ENCODE results near the gene PDLIM5.

PDLIM5 gene

GRCh38 chr4:94567811-94568210 lies 116.1 kb downstream of the PDLIM5 start:
- DNase-seq (ENCODE audit: extremely low spot score), result no peak
- POLR2A ChIA-PET, result no interaction called here
- CTCF ChIA-PET, result no interaction called here
- no peak for TF ChIP-seq CTBP1 (IDR thresholded peaks at IDR 0.05; ENCODE audit: borderline replicate concordance)
- no peak for TF ChIP-seq SP1 (IDR thresholded peaks at IDR 0.05)
- TF ChIP-seq ZNF384 (IDR thresholded peaks at IDR 0.05), result no peak
- no peak for TF ChIP-seq L3MBTL2 (conservative IDR thresholded peaks at IDR 0.05)
- TF ChIP-seq HDGF (IDR thresholded peaks at IDR 0.05; ENCODE audit: borderline replicate concordance), result no peak
- TF ChIP-seq, protein P1, sequence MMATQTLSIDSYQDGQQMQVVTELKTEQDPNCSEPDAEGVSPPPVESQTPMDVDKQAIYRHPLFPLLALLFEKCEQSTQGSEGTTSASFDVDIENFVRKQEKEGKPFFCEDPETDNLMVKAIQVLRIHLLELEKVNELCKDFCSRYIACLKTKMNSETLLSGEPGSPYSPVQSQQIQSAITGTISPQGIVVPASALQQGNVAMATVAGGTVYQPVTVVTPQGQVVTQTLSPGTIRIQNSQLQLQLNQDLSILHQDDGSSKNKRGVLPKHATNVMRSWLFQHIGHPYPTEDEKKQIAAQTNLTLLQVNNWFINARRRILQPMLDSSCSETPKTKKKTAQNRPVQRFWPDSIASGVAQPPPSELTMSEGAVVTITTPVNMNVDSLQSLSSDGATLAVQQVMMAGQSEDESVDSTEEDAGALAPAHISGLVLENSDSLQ (IDR thresholded peaks at IDR 0.05), result no peak
- no peak for TF ChIP-seq ARNT (IDR thresholded peaks at IDR 0.05)
- TF ChIP-seq BHLHE40 (IDR thresholded peaks at IDR 0.05; ENCODE audit: borderline replicate concordance), result no peak
- no peak for TF ChIP-seq SUZ12 (IDR thresholded peaks at IDR 0.05)
- TF ChIP-seq FOXM1 (IDR thresholded peaks at IDR 0.05; ENCODE audit: borderline replicate concordance), result no peak
- no peak for TF ChIP-seq ELF4 (IDR thresholded peaks at IDR 0.05)
- TF ChIP-seq FOXK2 (IDR thresholded peaks at IDR 0.05), result no peak
- TF ChIP-seq FOXA1 (IDR thresholded peaks at IDR 0.05), result no peak

GRCh38 chr4:94570558-94570957 lies 118.8 kb downstream of the PDLIM5 start:
- CTCF ChIA-PET, result interaction anchor here (1.2 to 1.3 kb wide), 2 partner anchors 162 to 163 kb away, joined by 3 to 4 read pairs; no protein-coding TSS in a partner anchor
- TF ChIP-seq HDGF (IDR thresholded peaks at IDR 0.05; ENCODE audit: borderline replicate concordance), result no peak
- TF ChIP-seq, protein P1 (IDR thresholded peaks at IDR 0.05), result peak; percentile 81
- POLR2A ChIA-PET, result no interaction called here
- DNase-seq (ENCODE audit: extremely low spot score), result peak; percentile 13

DNA sequence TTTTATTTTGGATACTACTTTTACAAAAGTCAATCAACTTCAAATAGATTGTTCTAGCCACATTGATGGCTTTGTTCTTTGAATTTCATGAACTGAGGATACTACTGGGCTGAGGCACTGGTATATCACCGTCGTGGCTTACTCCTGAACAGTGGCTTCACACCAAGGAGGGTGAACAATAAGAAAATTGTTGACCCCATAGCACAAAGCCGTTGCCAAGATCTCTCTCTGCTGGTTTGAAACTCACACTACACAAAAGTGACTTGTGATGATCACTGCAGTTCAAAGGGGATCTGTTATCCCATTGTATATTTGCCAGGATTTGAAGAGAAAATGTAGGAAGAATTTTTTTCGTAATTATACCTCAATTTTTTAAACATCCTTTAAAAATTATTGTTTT lies 119.6 kb downstream of the PDLIM5 start:
- no peak for TF ChIP-seq ZNF384 (IDR thresholded peaks at IDR 0.05)
- TF ChIP-seq HDGF (IDR thresholded peaks at IDR 0.05; ENCODE audit: borderline replicate concordance), result no peak
- no peak for TF ChIP-seq ELF4 (IDR thresholded peaks at IDR 0.05)
- TF ChIP-seq FOXA1 (IDR thresholded peaks at IDR 0.05), result no peak
- no peak for TF ChIP-seq FOXK2 (IDR thresholded peaks at IDR 0.05)
- no peak for TF ChIP-seq L3MBTL2 (conservative IDR thresholded peaks at IDR 0.05)
- no peak for TF ChIP-seq CTBP1 (IDR thresholded peaks at IDR 0.05; ENCODE audit: borderline replicate concordance)
- peak; percentile 18 for DNase-seq (ENCODE audit: extremely low spot score)
- POLR2A ChIA-PET, result no interaction called here
- CTCF ChIA-PET, result interaction anchor here (1.2 kb wide), 1 partner anchor 163 kb away, joined by 3 read pairs; no protein-coding TSS in a partner anchor

GRCh38 chr4:94571715-94572114 lies 120.0 kb downstream of the PDLIM5 start:
- TF ChIP-seq SP1 (IDR thresholded peaks at IDR 0.05), result no peak
- TF ChIP-seq L3MBTL2 (conservative IDR thresholded peaks at IDR 0.05), result no peak
- no peak for TF ChIP-seq HDGF (IDR thresholded peaks at IDR 0.05; ENCODE audit: borderline replicate concordance)
- TF ChIP-seq ELF4 (IDR thresholded peaks at IDR 0.05), result no peak
- TF ChIP-seq FOXA1 (IDR thresholded peaks at IDR 0.05), result no peak
- no peak for TF ChIP-seq ARNT (IDR thresholded peaks at IDR 0.05)
- TF ChIP-seq SUZ12 (IDR thresholded peaks at IDR 0.05), result no peak
- TF ChIP-seq LEF1 (IDR thresholded peaks at IDR 0.05; ENCODE audit: borderline replicate concordance), result no peak
- no peak for TF ChIP-seq ZNF384 (IDR thresholded peaks at IDR 0.05)
- TF ChIP-seq FOXK2 (IDR thresholded peaks at IDR 0.05), result no peak
- TF ChIP-seq TARDBP (IDR thresholded peaks at IDR 0.05), result no peak
- ChIA-PET POLR2A (interaction anchor here (0.9 kb wide), 1 partner anchor 119 kb away, joined by 3 read pairs; no protein-coding TSS in a partner anchor), CTCF (interaction anchor here (0.9 kb wide), 1 partner anchor 165 kb away, joined by 4 read pairs; no protein-coding TSS in a partner anchor)
- DNase-seq (ENCODE audit: extremely low spot score), result no peak

- ChIA-PET POLR2A (interaction anchor here (1.1 kb wide), 1 partner anchor 19 kb away, joined by 3 read pairs; no protein-coding TSS in a partner anchor), CTCF (interaction anchor here (0.7 kb wide), 1 partner anchor 144 kb away, joined by 5 read pairs; no protein-coding TSS in a partner anchor)
- no peak for DNase-seq (ENCODE audit: extremely low spot score)
- TF ChIP-seq, protein P1 (IDR thresholded peaks at IDR 0.05), result no peak
- TF ChIP-seq L3MBTL2 (conservative IDR thresholded peaks at IDR 0.05) (no peak), ZNF384 (IDR thresholded peaks at IDR 0.05) (no peak), LEF1 (IDR thresholded peaks at IDR 0.05; ENCODE audit: borderline replicate concordance) (no peak)
These were observed 122.3 kb downstream of the PDLIM5 start for GRCh38 chr4:94574050-94574449.

- ChIA-PET POLR2A (interaction anchor here (1.1 kb wide), 1 partner anchor 20 kb away, joined by 3 read pairs; no protein-coding TSS in a partner anchor), CTCF (interaction anchor here (0.7 kb wide), 1 partner anchor 145 kb away, joined by 5 read pairs; no protein-coding TSS in a partner anchor)
- TF ChIP-seq FOXK2 (IDR thresholded peaks at IDR 0.05), result no peak
- no peak for TF ChIP-seq ARNT (IDR thresholded peaks at IDR 0.05)
- TF ChIP-seq ZNF384 (IDR thresholded peaks at IDR 0.05), result no peak
- TF ChIP-seq SP1 (IDR thresholded peaks at IDR 0.05), result no peak
- no peak for TF ChIP-seq HDGF (IDR thresholded peaks at IDR 0.05; ENCODE audit: borderline replicate concordance)
- TF ChIP-seq FOXM1 (IDR thresholded peaks at IDR 0.05; ENCODE audit: borderline replicate concordance), result no peak
- no peak for TF ChIP-seq FOXA1 (IDR thresholded peaks at IDR 0.05)
- TF ChIP-seq L3MBTL2 (conservative IDR thresholded peaks at IDR 0.05), result no peak
- no peak for TF ChIP-seq LEF1 (IDR thresholded peaks at IDR 0.05; ENCODE audit: borderline replicate concordance)
- no peak for TF ChIP-seq SUZ12 (IDR thresholded peaks at IDR 0.05)
- TF ChIP-seq CTBP1 (IDR thresholded peaks at IDR 0.05; ENCODE audit: borderline replicate concordance), result no peak
- no peak for TF ChIP-seq ELF4 (IDR thresholded peaks at IDR 0.05)
- no peak for TF ChIP-seq TARDBP (IDR thresholded peaks at IDR 0.05)
- TF ChIP-seq, protein P1 (IDR thresholded peaks at IDR 0.05), result no peak
- TF ChIP-seq BHLHE40 (IDR thresholded peaks at IDR 0.05; ENCODE audit: borderline replicate concordance), result no peak
- no peak for TF ChIP-seq NFRKB (IDR thresholded peaks at IDR 0.05)
- no peak for DNase-seq (ENCODE audit: extremely low spot score)
These were observed 122.9 kb downstream of the PDLIM5 start for GRCh38 chr4:94574616-94575015.
